NCI-H345 treated with DMSO at 0.1 percent for 48 hours (cell line): ENCODE results near the gene MRPL40.
A peak's percentile ranks its signal among the peaks of the same experiment; 100 is the strongest.

Experiments
- DNase-seq: peaks from one replicate; lab custom pipeline; 2025; ENCODE audit not compliant: unreplicated experiment; lab: John Stamatoyannopoulos, UW

Gene MRPL40

DNA sequence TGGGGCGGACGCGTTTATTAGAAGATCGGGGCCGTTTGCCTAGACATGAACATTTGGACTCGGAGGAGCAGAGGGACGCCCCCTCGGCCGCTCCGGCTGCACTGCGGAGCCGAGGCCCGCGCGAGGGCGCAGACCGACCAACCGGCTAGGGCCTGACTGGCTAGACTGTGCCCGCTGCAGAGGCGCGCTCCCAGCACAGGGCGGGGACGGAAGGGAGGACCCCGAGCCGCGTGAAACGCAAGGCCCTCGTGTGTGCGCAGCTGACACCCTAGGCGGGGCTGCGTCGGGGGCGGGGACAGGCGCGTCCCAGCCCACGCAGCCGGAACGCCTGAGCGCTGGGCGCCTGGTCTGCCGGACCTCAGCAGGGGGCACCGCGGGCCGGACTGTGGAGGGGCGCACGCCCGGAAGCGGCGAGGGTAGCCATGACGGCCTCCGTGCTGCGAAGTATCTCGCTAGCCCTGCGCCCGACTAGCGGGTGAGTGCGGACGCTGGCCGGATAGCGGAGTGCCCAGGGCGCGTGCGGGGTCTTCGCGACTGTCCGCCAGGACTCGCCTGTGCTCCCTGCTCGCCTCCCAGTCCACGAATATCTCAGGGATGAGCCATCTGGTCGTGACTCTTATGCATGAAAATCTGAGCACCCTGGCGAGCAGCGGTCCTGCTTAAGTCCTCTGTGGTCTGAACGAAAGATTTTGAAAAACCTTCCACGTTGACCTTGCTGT is at the start of gene MRPL40:
MRPL40 (plus strand) TSS at position 413 of the 719 bp plus-strand sequence; CDS start at position 423, 10 bp downstream.
- DNase-seq, result peak; percentile 42

- DNase-seq, result no peak
Observed at GRCh38 chr22:19383292-19383691, 49.1 kb upstream of the MRPL40 start.

GRCh38 chr22:19385221-19385906 is 47.0 kb upstream of the MRPL40 start:
- DNase-seq, result no peak

DNA sequence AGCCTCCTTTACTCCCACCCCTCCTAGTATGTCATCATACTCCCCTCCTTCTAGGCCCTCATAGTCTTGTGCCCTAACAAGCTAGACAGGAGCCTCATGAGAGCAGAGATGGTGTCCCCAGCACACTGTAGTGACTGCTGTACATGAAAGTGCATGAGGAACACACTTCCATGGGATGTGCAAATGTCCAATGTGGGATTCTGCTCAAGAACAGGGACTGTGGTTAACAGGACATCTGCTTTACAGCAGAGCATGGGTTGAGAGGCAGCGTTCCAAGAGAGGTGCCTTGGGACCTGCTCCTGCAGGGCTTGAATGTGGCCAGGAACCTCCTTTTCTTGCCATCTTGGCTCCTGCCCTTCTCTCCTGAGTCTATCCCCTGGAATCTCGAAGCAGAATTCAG is 46.1 kb upstream of the MRPL40 start:
- no peak for DNase-seq

DNA sequence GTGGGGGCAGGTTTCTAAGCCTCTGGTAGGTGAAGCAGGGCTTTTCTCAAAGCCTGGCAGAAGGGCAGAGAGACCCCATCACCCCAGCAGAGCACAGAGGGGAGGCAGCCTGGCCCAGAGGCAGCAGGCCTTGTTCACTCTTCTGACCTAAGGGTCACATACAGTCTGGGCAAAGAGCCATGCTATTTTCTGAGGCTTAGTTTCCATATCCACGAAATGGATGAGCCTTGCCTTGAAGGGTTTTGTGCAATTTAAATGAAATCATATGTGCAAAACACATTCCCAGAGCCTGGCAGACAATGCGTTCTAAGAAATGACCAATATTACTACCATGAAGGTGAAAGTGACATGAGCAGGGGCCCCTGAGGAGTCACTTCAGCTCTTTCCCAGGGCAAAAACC is 45.3 kb upstream of the MRPL40 start:
- DNase-seq, result no peak

GRCh38 chr22:19387575-19387974 is 44.8 kb upstream of the MRPL40 start:
- no peak for DNase-seq

DNA sequence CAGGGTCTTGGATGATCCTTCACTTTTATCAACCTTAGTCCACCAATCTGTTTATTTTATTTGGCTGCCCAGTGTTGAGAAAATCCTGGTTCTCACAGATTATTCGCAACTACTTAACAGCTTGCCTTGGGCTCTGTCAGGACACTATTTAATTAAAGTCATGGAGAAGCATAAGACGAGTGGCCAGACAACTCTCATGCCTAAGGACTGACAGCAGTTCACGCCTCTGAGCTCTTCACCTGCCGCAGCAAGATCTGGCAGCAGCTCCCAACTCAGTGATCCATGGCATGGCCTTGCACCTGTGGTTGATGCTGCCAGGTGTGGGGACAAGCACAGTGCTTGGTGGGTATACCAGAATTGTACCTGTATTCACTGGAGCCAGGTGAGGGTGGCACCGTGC is 38.6 kb upstream of the MRPL40 start:
- no peak for DNase-seq

GRCh38 chr22:19394274-19395050 is 37.9 kb upstream of the MRPL40 start:
- DNase-seq, result no peak

- DNase-seq, result no peak
Observed at GRCh38 chr22:19395276-19395675, 37.1 kb upstream of the MRPL40 start.

GRCh38 chr22:19396561-19396933 is 35.8 kb upstream of the MRPL40 start:
- DNase-seq, result no peak

GRCh38 chr22:19396934-19397733 is 35.2 kb upstream of the MRPL40 start:
- DNase-seq, result no peak

DNA sequence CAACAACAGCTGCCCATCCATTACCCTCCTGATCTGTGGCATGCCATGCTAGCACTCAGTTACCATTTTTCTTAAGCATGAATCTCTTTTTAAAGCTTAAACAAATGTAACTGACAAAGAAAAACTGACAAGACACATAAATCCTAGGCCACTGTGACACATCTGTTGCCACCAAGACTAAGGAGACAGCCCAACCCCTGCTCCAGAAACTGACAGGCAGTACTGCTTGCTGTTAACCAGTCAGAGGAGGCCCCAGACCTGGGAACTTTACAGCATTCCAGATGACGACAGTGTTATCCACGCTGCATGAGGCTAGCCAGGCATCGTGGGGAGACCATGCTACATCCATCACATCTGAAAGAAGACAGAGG is 34.6 kb upstream of the MRPL40 start:
- no peak for DNase-seq

DNA sequence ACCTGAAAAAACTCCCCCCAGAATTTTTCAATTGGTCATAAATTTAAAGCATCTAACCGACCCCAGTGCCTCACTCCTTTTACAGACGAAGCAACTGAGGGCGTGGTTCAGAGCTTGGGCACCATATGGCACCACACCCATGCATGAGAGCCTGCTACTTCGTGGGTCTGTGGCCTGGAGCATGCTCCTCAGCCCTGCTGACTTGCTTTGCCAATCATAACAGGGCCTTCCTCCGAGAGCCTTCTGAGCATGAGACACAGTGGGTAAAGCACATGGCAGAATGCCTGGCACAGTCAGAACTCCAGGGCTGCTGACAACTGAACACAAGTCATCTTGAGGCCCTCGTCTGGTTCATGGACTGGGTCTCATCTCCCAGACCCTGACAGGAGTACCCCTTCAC is 34.1 kb upstream of the MRPL40 start:
- DNase-seq, result no peak

DNA sequence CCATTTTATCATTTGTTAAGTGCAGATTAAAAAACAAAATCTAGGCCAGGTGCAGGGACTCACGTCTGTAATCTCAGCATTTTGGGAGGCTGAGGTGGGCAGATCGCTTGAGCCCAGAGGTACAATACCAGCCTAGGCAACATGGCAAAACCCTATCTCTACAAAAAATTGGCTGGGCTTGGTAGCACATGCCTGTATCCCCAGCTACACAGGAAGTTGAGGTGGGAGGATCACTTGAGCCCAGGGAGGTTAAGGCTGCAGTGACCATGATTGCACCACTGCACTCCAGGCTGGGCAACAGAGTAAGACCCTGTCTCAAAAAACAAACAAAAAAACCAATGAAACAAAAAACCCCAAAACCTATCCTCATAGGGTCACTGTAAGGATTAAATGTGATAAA is 33.7 kb upstream of the MRPL40 start:
- DNase-seq, result no peak

- DNase-seq, result no peak
Observed at GRCh38 chr22:19400881-19401280, 31.5 kb upstream of the MRPL40 start.

- DNase-seq, result no peak
Observed at GRCh38 chr22:19401483-19401882, 30.9 kb upstream of the MRPL40 start.

DNA sequence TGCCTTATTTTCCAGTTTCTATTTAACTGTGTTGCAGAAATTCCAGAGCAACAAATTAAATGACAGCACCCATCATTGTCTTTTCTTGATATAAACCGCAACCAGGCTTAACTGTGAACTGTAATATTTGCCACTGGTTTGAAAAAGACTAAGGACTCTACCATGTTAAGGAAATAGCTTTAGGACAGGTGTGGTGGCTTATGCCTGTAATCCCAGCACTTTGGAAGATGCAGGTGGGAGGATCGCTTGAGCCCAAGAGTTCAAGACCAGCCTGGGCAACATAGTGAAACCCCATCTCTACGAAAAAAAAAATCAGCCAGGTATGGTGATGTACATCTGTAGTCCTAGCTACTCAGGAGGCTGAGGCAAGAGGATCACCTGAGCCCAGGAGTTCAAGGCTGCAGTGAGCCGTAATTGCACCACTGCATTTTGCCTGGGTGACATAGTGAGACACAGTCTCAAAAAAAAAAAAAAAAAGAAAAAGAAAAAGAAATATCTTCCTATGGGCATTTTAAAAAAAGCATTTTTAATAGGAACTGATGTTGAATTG is 29.6 kb upstream of the MRPL40 start:
- DNase-seq, result no peak

- no peak for DNase-seq
Observed at GRCh38 chr22:19404676-19405075, 27.7 kb upstream of the MRPL40 start.

DNA sequence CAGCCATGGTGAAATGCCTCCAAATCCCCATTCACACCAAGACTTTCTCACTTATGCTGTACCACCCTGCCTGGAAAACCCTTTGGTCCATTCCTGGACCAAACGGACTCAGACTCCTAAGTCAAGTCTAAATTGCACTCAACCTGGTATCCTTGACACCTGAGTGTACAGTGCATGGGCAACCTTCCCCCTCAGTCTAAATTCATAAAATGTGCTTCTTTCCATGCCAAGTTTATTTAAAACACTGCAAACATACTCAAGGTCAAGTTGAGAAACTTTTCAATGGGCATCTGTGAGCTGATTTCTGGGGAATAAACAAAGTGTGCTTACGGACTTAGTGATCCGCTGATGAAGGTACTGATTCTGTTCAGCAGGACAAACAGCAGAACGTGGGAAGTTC is 27.2 kb upstream of the MRPL40 start:
- DNase-seq, result no peak

- DNase-seq, result no peak
Observed at GRCh38 chr22:19405652-19406051, 26.7 kb upstream of the MRPL40 start.

- no peak for DNase-seq
Observed at GRCh38 chr22:19406281-19406811, 26.0 kb upstream of the MRPL40 start.
